K562 (cell line): Measurements from ENCODE around the gene FITM2.

Source experiments
- E2F4 ChIP-seq: sonication (generic); formaldehyde crosslinking; IDR thresholded peaks from 2 replicates; pipeline ENCODE4 v1.8.0; 2022; ENCODE audit warnings: mild to moderate bottlenecking, low read depth, missing genetic modification reagents
- EZH2 ChIP-seq: IDR thresholded peaks from 2 replicates; pipeline ENCODE4 v1.6.1; 2012; ENCODE audit warnings: low read depth, mild to moderate bottlenecking, inconsistent platforms, low read length, borderline replicate concordance
- HCFC1 ChIP-seq: IDR thresholded peaks from 2 replicates; pipeline ENCODE4 v1.6.1; 2012; ENCODE audit warnings: low read depth, low read length, improper control_type of control experiment
- MAZ ChIP-seq, 2 experiments: fragments of 450-650 bp in 1 of 2; sonication (generic) in 1 of 2; formaldehyde crosslinking; IDR thresholded peaks in 1 of 2; conservative IDR thresholded peaks in 1 of 2; 2 replicates each; pipeline versions ENCODE4 v1.4.0 to v1.5.0; 2020; ENCODE audit warnings: mild to moderate bottlenecking in 1 of 2, missing genetic modification reagents in 1 of 2
- POLR2AphosphoS2 ChIP-seq: IDR thresholded peaks from 2 replicates; pipeline ENCODE4 v1.6.1; 2012; ENCODE audit warnings: low read length, improper control_type of control experiment
- ZNF609 ChIP-seq: sonication (generic); formaldehyde crosslinking; IDR thresholded peaks from 2 replicates; pipeline ENCODE4 v1.8.1; 2023; ENCODE audit warnings: missing genetic modification reagents, mild to moderate bottlenecking, borderline replicate concordance

GRCh38 chr20:44336086-44336485 lies 25.1 kb upstream of the FITM2 start:
- TF ChIP-seq HCFC1: no peak
- TF ChIP-seq E2F4 (CRISPR knock-in tag): no peak
- no peak for TF ChIP-seq EZH2
- TF ChIP-seq POLR2AphosphoS2: no peak
- TF ChIP-seq MAZ (CRISPR knock-in tag; conservative IDR thresholded peaks at IDR 0.05 in 1 of 2, IDR thresholded peaks at IDR 0.05 in 1 of 2): no peak
- no peak for TF ChIP-seq ZNF609 (CRISPR knock-in tag)
